Ishikawa (cell line): ENCODE data around the gene HOXA3.

Source experiments
- CEBPB ChIP-seq: IDR thresholded peaks from 2 replicates; pipeline ENCODE4 v1.6.1; 2012
- CREB1 ChIP-seq: IDR thresholded peaks from 2 replicates; pipeline ENCODE4 v1.6.1; 2012; ENCODE audit warnings: low read depth
- EGR1 ChIP-seq: IDR thresholded peaks from 2 replicates; pipeline ENCODE4 v1.6.1; 2012
- EP300 ChIP-seq: IDR thresholded peaks from 2 replicates; pipeline ENCODE4 v1.6.1; 2012; ENCODE audit warnings: borderline replicate concordance
- FOXM1 ChIP-seq: IDR thresholded peaks from 2 replicates; pipeline ENCODE4 v1.6.1; 2012; ENCODE audit warnings: low read depth, borderline replicate concordance
- NFIC ChIP-seq: IDR thresholded peaks from 2 replicates; pipeline ENCODE4 v1.6.1; 2012
- RAD21 ChIP-seq: IDR thresholded peaks from 2 replicates; pipeline ENCODE4 v1.6.1; 2012; ENCODE audit warnings: low read depth
- TAF1 ChIP-seq: IDR thresholded peaks from 2 replicates; pipeline ENCODE4 v1.6.1; 2012; ENCODE audit warnings: low read depth, mild to moderate bottlenecking
- TCF12 ChIP-seq: IDR thresholded peaks from 2 replicates; pipeline ENCODE4 v1.6.1; 2012; ENCODE audit warnings: low read depth
- TEAD4 ChIP-seq: IDR thresholded peaks from 2 replicates; pipeline ENCODE4 v1.6.1; 2012
- YY1 ChIP-seq: IDR thresholded peaks from 2 replicates; pipeline ENCODE4 v1.6.1; 2012; ENCODE audit warnings: low read depth
- ZBTB7A ChIP-seq: IDR thresholded peaks from 2 replicates; pipeline ENCODE4 v1.6.1; 2012; ENCODE audit warnings: low read depth
- TF ChIP-seq, protein P1 (sequence below): IDR thresholded peaks from 2 replicates; pipeline ENCODE4 v1.6.1; 2012; ENCODE audit warnings: low read depth, mild to moderate bottlenecking
- TF ChIP-seq, protein P2 (sequence below): IDR thresholded peaks from 2 replicates; pipeline ENCODE4 v1.6.1; 2012
- TF ChIP-seq, protein P3 (sequence below): IDR thresholded peaks from 2 replicates; pipeline ENCODE4 v1.6.1; 2012

The HOXA3 gene

DNA sequence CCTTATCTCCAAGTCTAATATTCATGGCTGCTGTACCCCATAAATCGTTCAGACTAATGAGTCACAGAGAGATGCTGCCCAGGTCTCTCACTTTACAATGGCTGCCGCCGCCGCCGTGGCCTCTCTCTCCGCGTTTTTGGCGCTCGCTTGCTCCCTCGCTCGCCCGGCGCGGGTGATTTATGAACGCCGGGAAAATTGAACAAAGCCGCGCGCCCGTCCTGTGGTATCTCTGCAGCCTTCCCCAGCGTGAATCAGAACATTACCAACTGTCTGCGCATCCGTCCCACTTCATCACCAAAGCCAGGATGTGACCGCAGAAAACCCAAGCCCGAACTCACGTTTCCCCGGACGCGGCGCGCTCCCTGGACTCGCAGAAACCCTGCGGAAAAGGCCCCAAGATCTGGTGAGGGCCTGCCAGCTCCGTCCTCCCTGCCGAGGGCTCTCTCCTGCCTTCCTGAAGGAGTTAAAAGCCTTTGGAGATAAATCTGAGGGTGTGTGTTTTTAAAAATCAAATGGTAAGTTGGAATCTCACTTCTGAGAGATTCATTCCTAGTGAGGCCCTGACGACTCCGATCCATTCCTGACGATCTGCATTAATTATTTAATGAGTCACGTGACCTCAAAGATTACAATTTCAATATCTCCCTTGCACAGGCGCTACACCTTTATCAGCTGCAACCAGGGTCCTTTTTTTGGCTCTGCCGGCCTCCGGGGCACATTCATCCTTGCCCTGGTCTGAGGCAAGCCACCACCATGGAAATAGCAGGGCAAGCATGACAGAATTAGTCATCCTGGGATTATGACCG lies 28.1 kb downstream of the HOXA3 start:
- no peak for TF ChIP-seq ZBTB7A
- TF ChIP-seq, protein P1, sequence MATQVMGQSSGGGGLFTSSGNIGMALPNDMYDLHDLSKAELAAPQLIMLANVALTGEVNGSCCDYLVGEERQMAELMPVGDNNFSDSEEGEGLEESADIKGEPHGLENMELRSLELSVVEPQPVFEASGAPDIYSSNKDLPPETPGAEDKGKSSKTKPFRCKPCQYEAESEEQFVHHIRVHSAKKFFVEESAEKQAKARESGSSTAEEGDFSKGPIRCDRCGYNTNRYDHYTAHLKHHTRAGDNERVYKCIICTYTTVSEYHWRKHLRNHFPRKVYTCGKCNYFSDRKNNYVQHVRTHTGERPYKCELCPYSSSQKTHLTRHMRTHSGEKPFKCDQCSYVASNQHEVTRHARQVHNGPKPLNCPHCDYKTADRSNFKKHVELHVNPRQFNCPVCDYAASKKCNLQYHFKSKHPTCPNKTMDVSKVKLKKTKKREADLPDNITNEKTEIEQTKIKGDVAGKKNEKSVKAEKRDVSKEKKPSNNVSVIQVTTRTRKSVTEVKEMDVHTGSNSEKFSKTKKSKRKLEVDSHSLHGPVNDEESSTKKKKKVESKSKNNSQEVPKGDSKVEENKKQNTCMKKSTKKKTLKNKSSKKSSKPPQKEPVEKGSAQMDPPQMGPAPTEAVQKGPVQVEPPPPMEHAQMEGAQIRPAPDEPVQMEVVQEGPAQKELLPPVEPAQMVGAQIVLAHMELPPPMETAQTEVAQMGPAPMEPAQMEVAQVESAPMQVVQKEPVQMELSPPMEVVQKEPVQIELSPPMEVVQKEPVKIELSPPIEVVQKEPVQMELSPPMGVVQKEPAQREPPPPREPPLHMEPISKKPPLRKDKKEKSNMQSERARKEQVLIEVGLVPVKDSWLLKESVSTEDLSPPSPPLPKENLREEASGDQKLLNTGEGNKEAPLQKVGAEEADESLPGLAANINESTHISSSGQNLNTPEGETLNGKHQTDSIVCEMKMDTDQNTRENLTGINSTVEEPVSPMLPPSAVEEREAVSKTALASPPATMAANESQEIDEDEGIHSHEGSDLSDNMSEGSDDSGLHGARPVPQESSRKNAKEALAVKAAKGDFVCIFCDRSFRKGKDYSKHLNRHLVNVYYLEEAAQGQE: no peak
- TF ChIP-seq FOXM1: no peak
- TF ChIP-seq TEAD4: no peak
- TF ChIP-seq, protein P2, sequence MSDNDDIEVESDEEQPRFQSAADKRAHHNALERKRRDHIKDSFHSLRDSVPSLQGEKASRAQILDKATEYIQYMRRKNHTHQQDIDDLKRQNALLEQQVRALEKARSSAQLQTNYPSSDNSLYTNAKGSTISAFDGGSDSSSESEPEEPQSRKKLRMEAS: no peak
- TF ChIP-seq, protein P3, sequence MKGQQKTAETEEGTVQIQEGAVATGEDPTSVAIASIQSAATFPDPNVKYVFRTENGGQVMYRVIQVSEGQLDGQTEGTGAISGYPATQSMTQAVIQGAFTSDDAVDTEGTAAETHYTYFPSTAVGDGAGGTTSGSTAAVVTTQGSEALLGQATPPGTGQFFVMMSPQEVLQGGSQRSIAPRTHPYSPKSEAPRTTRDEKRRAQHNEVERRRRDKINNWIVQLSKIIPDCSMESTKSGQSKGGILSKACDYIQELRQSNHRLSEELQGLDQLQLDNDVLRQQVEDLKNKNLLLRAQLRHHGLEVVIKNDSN: no peak
- TF ChIP-seq CEBPB: no peak
- no peak for TF ChIP-seq TAF1
- TF ChIP-seq NFIC: no peak
- no peak for TF ChIP-seq YY1
- no peak for TF ChIP-seq EGR1
- no peak for TF ChIP-seq CREB1
- TF ChIP-seq TCF12: no peak
- TF ChIP-seq RAD21: no peak

DNA sequence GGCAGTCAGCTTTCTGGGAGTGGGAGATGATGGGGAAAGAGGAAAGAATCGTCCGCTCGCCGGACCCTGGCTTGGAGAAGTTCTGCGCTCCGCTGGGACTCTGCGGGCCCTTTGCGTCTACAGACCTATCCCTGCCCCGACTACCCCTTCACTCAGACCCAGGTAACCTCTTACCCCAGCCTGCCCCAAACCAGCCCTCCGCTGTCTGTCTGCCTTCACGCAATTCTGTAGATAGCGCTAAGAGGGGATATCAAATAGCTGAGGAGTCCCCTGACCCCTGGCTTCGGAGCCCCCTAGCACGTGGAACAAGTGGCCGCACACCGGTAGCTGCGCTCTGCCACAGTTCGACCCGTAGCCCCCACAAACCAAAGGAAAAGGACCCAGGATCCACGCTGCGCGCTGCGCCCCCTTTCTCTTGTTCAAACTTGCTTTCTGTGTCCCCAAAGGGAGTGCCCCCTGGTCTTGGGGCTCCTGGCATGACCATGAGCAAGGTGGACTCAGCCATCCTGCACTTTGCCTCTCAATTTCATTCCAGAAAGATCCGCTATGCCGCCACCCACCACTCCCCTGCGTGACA lies 28.8 kb downstream of the HOXA3 start:
- TF ChIP-seq FOXM1 (no peak), ZBTB7A (no peak), TEAD4 (no peak), YY1 (no peak), TAF1 (no peak), EP300 (no peak)
- TF ChIP-seq, protein P3: no peak
- TF ChIP-seq, protein P2: no peak

DNA sequence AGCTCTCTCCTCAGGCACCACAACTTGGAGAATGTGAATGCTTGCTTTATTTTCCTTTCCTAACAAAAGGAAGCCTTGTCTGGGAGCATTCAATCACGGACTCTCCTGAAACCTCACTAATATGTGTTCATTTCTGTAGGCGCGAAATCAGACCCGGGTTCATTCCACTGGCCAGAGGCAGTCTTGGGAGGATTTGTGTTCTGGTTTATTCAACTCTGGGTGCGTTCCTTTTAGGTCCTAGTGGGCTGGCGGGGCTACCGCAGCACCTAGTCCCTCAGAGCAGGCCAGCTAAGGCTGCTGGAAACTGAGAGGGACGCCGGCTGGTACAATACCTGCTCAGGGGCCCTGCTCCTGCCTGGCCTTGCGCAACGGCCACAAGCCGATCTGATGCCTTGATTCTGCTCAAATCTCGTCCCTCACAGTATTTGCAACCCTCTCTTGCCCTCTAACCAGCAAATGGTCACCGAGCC lies 29.3 kb downstream of the HOXA3 start:
- TF ChIP-seq TAF1: no peak
- TF ChIP-seq, protein P1: no peak
- TF ChIP-seq, protein P2: no peak
- TF ChIP-seq TCF12: no peak
- TF ChIP-seq CEBPB: no peak
- TF ChIP-seq RAD21: no peak
- TF ChIP-seq CREB1: no peak
- TF ChIP-seq EGR1: no peak
- no peak for TF ChIP-seq NFIC
- TF ChIP-seq, protein P3: no peak
- TF ChIP-seq EP300: no peak
- TF ChIP-seq TEAD4: no peak
- no peak for TF ChIP-seq FOXM1

DNA sequence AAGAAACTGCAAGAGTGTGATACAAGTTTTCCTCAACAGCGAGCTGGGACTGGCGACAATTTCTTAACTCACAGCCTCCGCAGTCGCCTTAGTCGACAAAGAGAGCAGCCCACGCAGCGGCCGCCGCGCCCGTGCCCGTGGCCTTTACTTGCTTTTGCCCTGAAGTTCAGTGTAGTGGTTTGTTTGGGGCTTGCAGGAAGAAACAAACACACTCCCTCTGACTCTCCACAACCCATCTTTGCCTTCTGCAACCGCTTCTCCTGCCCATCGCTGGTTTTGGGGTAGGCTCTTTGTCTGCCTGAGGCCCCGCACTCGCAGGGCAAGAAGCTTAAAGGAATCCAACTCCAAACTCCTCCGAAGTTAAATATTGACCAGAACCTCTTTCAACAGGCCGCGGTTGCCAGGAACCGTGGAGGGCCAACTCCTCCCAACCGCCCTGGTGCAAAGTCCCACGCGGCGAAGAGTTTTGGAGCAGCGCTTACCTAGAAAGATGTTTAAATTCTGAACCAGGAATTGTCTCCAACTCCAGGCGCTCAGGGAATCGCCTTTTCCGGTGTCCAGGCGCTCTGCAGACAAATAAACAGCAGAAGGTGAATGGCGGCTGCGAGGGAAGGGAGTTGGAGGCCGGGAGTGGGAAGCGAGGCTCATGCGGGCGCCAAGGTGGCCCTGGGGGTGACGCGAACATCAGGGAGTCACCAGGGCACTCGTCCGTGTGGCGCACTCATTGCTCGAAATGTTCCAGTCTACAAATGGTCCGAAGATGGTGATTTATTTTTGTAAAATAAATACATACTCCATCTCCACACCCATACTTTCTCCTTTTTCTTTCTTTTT lies 30.1 kb downstream of the HOXA3 start:
- TF ChIP-seq TAF1 (no peak), CREB1 (no peak), CEBPB (no peak), EGR1 (no peak), RAD21 (no peak), YY1 (no peak), TEAD4 (no peak), EP300 (no peak), TCF12 (no peak), ZBTB7A (no peak), NFIC (no peak), FOXM1 (no peak)
- TF ChIP-seq, protein P1: no peak
- TF ChIP-seq, protein P2: no peak
- TF ChIP-seq, protein P3: no peak
